Muscle of arm (tissue), 12 donors: ENCODE results near the gene RNF157. TPM values are rescaled to one million over a fixed set of nuclear protein-coding genes. Genes with fewer than 3 reads are reported as not detected.
"Not testable (repeated sequence)": the region's sequence is repeated elsewhere in the genome, so short reads cannot be mapped to it uniquely, and the experiment has no call there.

Experiments used
- DNase-seq: peaks from one replicate; pipeline ENCODE4 v3.0.0-alpha.2; 2013
- polyA plus RNA-seq, 12 donors: library from polyadenylated mRNA; unstranded; fragments of 120-200 nt; gene quantifications; one replicate each; pipeline ENCODE4 v1.2.1, GENCODE V29; 2013; ENCODE audit not compliant: insufficient read length in 12 of 12

The RNF157 gene
- polyA plus RNA-seq, 12 donors = 7.5 to 30.9 (median 13.0) TPM; not detected in 1

DNA sequence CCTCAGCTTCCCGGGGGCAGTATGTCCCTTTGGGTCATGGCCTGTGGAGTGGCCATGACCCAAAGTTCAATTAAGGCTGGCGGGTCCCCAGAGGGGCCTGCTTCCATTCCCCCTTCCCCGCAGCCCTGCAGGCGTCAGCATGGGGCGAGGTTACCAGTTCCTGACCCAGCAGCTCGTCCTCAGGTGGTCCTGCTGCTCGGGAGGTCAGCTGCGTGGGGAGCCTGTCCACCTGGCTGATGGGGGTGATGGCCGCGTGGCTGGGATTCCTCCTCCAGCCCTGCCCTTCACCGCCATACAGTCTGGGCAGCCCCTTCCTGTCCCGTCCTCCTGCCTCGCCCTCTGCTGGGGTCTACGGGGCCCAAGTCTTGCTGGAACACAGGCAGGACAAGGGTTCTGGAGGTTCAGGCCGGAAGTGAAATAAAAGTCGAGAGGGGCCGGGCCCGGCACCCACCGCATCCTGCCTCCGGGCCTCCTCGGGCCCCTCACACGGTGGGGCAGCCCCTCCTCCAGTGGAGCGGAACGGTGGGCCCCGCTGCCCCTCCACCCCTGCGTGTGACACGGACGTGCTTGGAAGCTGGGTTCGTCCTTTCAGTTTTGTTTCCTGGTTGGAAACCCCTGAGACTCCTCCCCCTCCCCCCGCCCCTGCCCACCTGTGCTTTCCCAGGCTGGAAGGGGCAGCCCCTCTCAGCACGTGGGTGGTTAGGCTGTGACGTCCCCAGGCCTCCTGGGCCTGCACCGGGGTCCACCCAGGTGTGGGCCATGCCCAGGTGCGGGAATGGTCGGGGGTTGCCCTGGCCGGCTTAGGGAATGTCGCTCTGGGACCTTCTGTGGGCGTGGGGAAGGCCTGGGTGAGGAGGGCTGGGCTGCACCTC, 31.6 kb upstream of the RNF157 start:
- no peak for DNase-seq

DNA sequence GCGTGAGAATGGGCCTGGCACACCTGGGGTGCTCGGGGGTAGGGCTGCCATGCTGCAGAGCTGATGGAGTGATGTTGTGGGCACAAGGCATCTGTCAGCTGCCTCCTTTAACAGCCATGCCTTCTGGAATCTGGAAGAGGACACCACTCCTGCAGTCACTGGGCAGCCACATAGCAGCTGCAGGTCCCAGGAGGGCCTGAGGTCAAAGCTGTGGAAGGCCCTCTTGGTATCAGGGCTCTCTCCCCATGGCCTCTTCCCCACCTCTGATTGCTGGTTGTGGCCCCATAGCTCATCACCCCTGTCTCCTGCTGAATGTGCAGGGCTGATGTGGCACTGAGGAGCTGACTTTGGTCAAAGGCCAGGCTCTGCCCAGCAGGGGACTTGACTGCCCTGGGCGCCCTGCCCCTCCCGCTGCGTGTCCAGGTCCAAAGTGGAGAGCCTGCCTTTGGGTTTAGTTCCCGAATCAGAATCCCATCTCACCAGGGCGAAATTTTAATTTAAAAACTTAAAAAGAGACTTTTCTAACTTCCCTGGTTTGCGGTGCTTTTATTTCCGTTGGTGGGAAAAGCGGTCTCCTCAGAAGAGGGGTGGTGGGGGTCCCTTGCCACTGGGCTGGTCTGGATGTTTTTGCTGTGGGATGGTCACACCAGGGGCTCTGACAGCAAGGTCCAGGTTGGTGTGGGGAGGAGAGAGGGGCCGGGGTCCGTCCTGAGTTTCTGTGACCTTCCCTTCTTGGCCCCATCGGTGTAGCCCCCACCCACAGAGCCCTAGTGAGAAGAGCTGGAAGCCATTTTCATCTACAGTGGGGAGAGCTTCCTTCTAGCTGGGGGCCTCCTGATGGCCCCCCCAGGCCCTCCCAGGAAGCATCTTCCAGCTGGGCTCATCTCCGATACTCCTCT, 30.7 kb upstream of the RNF157 start:
- DNase-seq = no peak

DNA sequence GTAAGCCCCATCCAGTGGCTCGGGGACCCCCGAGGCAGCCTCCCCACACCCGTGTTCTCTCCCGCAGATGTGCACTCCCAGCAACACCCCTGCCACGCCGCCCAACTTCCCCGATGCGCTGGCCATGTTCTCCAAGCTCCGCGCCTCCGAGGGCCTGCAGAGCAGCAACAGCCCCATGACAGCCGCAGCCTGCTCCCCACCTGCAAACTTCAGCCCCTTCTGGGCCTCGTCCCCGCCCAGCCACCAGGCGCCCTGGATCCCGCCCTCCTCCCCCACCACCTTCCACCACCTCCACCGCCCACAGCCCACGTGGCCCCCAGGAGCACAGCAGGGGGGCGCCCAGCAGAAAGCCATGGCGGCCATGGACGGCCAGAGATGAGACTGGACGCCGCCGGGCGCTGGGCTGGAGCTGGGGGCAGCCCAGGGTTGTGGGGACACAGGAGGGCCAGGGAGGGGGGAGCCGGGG, 29.9 kb upstream of the RNF157 start:
- no peak for DNase-seq

DNA sequence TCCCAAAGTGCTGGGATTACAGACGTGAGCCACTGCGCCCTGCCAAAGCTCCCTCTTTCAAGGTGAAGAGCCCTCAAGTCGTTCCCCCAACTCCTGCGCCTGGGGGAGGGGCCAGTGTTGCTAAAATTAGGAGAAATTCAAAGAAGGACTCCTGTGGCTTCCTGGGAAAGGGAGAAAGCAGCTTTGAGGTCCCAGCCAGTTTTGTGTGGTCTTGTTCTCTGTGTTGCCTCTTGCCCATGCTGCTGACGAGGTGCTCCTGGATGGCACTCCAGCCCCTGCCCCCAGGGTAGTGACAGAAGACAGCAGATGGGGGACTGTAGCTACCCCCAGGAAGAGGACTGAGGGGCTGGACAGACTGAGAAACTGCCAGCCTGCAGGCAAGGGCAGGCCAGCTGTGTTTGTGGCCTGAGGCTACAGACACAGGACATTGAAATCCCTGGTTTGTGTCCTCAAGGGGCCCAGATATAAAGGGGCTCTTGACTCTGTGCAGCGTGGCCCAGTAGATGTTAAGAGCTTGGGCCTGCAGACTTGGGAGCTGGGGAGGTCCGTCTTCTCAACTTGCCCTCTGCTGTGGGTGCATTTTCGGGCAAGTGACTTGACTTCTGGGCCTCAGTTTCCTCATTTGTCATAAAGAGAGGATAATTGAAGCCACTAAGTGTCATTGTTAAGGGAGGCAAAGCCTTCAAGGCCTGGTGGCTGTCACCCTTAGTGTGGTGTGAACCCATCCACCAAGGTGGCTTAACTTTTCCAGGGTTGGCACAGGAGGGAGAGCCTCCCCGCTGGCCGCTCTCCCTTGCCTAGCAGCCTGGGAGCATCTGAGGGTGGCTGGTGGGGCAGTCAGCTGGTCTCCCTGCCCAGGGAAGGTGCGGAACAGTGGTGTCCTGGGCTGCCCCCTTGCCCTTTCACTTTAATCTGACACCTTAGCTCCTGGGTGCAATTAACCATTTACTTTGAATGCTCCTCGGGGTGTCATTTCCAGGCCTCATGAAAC, 29.0 kb upstream of the RNF157 start:
- DNase-seq = no peak

- peak; percentile 40 for DNase-seq
These were observed 27.9 kb upstream of the RNF157 start for GRCh38 chr17:76268015-76268749.

DNA sequence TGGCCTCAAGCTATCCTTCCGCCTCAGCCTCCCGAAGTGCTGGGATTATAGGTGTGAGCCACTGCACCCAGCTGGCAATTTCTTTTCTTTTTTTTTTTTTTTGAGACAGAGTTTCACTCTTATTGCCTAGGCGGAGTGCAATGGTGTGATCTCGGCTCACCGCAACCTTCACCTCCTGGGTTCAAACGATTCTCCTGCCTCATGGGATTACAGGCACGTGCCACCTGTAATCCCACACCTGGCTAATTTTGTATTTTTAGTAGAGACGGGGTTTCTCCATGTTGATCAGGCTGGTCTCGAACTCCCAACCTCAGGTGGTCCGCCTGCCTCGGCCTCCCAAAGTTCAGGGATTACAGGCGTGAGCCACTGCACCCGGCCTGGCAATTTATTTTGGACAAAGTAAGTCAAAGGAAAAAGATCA, 27.3 kb upstream of the RNF157 start:
- not testable (repeated sequence) for DNase-seq

GRCh38 chr17:76267051-76267576, 26.8 kb upstream of the RNF157 start:
- no peak for DNase-seq

DNA sequence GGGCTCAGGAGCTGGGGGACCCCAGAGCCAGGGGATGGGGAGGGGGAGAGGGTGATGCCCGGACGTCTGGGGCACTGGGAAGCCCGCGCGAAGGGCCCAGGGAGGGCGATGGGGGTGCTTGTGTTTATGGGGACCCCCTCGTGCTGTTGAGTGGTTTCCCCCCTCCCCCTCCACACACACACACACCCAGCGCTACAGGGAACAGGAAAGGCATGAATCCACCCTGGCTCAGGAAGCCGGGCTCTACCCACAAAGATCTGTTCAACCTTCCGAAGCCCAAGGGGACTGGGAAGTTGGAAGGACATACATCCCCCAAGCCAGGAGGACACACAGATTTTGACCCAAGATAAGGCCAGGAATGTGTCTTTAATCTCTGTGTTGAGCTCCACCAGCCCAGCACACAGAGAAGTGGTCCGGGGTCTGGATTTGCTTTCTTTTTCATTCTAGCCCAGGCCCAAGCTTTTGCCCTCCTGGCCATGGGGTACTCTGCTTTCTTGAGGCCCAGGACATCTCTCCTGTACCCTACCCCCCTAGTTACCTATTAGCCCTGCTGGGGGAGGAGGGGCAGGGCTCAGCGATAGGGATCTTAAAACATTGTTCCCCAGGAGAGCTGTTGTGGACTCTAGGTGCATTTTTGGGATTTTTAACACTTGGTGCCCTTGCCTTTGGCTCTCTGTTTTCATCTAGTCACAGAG, 26.1 kb upstream of the RNF157 start:
- DNase-seq = no peak

- peak; percentile 46 for DNase-seq
These were observed 25.4 kb upstream of the RNF157 start for GRCh38 chr17:76265624-76266243.

DNA sequence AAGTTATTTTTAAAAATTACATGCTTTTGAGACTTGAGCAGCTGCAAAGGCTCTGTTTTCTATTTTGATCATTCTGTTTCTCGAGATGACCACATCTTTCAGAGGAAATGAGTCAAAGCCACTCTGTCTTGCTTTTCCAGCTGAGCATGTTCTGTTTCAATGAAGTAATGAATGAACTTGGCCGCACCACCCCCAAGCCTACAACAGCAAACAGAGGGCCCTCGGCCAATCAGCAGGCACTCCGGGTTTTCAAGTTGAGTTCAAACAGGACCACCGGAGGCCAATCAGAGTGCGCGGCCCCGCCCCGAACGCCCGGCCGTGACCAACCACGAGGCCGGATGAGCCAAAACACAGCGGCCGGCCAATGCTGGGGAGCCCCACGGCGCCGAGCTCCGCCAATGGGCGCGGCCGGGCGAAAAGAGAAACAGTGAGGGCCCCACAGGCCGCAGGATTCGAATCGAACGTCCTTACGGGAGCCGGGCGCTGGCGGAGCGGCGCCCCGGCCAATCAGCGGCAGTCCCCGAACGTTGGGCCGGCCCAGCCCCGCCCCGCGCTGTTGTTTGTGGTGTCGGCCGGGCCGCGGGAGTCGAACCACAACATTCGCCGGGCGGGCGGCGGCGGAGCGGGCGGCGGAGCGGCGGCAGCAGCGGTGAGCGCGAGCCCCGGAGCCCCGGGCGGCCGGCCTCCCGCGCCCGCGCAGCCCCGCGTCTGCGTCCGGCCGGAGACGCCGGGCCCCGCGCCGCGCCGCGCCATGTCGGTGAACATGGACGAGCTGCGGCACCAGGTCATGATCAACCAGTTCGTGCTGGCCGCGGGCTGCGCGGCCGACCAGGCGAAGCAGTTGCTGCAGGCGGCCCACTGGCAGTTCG, 24.7 kb upstream of the RNF157 start, which contains the start of gene UBALD2:
Gene UBALD2, plus strand, starts transcription at position 594 of the 869 bp plus-strand sequence. Its CDS starts 158 bp downstream, at position 752.
- DNase-seq = peak; percentile 99

DNA sequence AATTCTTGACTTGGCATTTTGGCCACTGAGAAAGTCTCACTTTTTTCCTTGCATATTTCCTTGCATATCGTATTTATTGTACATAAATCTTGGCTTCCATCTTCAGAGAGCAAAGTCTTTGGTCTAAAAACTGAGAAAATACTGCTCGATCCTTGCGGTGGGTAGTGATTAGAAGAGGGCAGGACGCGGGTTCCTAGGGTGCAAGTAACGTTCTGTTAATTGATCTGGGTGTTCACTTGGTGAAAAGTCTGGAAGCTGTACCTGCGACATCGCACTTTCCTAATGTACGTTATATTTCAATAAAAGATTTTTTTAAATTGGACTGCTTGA, 24.1 kb upstream of the RNF157 start:
- DNase-seq = no peak

GRCh38 chr17:76263896-76264295, 23.6 kb upstream of the RNF157 start:
- DNase-seq = no peak

DNA sequence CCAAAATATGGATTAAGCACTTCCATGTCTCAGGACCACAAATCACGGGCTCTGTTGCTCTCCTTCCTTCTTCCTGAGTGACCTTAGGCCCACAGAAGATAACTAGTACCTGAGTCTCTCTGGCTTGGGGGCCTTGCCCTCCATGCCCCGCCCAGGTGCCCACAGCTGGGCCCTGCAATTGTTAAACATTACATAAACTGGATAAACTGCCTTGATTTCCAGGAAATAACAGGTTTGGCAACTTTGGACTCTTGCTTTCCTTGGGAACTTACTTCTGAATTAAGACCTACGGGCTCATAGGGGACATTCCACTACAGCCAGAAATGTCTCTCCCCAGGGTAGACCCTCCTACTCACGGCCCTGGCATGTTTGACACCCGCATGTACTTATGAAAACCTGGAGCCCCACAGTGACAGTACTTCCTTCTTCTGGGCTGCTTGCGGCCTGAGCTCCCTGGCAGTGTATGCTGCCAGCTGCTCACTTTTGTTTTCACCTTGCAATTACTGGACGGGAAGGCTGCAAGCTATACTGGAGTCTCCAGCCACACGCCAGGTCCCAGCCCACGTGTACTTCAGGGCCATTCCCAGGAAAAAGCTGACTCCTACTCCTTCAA, 22.5 kb upstream of the RNF157 start:
- DNase-seq = no peak

DNA sequence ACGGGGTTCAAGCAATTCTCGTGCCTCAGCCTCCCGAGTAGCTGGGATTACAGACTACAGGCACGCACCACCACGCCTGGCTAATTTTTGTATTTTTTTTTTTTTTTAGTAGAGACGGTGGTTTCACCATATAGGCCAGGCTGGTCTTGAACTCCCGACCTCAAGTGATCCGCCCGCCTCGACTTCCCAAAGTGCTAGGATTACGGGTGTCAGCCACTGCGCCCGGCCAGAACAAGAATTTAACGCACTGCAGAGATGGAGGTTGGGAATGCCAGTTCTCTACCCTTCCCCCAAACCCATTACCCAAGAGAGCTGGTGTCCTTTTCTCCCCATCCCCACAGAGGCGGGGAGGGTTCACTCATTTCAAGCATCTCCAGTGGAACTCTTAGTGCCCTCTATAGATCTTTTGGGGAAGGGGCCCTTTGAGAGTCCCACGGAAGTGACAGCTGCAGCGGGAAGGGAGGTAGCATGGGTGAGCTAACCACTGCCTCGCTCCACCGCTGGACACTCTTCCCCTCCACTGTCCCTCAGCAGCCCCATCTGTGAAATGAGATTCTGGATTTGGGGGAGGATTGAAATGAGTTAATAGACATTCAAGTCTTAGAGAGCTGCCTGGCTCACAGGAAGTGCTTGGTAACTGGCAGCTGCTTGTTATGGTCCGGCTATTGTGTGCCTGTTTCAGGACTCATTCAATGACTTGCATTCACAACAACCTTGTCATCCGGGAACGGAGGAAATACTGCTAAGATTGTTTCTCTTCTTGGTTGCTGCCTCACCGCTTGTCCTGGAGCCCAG, 21.3 kb upstream of the RNF157 start:
- DNase-seq = no peak

DNA sequence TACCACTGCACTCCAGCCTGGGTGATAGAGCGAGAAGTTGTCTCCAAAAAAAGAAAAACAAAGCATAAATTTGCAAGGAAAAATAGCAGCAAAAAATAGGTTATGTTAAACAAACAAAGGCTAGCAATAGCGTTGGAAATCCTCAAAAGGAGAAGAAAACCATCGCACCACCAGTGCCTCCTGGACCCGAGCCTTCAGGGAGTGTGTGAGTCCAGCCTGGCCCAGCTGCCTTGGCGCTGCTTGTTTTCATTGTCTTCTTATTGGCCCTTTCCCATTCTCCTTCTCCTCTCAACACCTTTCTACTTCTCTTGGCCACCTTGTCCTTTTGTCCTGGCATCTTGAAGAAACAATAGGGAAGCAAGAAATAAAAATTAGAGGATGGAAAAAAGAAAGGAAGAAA, 20.4 kb upstream of the RNF157 start:
- DNase-seq = no peak

DNA sequence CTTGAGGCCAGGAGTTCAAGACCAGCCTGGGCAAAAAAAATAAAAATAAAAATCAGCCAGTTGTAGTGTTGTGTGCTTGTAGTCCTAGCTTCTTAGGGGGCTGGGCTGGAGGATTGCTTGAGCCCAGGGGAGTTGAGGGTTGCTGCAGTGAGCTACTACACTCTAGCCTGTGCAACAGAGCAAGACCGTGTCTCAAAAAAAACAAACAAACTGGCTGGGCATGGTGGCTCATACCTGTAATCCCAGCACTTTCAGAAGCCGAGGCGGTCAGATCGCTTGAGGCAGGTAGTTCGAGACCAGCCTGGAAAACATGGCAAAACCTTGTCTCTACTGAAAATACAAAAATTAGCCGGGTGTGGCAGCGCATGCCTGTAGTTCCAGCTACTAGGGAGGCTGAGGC, 19.9 kb upstream of the RNF157 start:
- DNase-seq = no peak
